Activated CD4-positive, alpha-beta T cell treated with anti-CD3 and anti-CD28 coated beads, Interleukin-2, Interleukin-4, amounts not matched to agents 100 ng/mL and 50 ng/mL, durations not matched to agents 16 hours and 8 hours (primary cell): ENCODE data around the gene SDHAF1.

Experiments used
- DNase-seq: peaks from one replicate; pipeline ENCODE4 v3.0.0-alpha.2; 2020; ENCODE audit warnings: low spot score

The SDHAF1 gene

DNA sequence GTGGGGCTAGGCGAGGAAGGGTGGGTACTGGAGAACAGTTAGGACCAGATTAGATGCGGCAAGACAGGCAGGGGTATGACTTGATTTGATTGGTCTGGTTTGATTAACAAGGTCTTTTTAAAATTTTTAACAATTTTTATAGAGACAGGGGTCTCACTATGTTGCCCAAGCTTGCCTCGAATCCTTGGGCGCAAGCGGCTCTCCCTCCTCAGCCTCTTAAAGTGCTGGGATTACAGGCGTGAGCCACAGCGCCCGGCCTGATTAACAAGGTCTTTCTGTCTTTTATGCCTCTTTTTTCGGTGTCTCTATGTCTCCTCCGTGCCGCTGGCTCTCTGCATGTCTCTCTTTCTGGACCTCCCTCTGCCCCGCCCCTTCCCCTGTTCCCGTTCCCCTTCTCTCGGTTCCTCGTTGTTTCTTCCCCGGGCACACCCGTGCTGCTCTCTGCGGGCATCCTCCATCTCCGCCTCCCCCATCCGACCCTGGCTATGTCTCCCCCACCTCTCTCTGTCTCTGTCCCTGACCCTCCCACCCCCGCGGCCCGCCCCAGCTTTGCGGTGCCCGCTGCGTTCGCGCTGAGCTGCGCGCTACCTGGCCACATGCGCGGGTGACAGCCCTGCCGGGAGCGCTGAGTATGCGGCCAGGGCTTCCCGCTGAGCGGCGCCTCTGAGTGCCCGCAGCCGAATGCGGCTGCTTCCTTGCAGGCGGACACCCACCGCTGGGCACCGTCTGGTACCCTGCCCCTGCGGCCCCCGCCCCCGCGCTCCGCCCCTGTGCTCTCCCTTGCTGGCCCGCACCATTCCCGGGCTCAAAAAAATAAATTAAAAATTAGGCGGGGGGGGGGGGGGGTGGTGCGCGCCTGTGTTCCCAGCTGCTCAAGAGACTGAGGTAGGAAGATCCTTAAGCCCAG, 8.1 kb upstream of the SDHAF1 start:
- DNase-seq, result no peak

DNA sequence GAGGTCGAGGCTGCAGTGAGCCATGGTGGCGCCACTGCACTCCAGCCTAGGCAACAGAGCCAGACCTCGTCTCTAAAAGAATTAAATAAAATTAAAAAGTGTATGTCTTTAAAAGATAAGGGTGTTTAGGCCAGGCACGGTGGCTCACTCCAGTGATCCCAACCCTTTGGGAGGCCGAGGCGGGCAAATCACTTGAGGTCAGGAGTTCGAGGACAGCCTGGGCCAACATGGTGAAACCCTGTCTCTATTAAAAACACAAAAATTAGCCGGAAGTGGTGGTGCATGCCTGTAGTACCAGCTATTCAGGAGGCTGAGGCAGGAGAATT, 7.5 kb upstream of the SDHAF1 start:
- no peak for DNase-seq

DNA sequence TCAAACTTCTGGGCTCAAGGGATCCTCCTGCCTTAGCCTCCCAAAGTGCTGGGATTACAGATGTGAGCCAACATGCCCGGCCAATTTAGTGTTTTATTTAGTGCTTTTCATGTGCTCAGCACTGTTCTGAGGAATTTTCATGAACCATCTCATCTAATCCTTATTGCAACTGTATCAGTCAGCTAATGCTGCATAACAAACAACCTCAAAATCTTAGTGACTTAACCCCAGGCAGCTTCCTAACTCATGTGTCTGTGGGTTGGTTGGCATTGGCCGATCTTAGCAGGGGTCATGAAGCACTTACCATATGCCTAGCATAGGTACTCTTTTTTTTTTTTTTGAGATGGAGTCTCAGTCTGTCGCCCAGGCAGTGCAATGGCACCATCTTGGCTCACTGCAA, 6.2 kb upstream of the SDHAF1 start:
- DNase-seq, result no peak

DNA sequence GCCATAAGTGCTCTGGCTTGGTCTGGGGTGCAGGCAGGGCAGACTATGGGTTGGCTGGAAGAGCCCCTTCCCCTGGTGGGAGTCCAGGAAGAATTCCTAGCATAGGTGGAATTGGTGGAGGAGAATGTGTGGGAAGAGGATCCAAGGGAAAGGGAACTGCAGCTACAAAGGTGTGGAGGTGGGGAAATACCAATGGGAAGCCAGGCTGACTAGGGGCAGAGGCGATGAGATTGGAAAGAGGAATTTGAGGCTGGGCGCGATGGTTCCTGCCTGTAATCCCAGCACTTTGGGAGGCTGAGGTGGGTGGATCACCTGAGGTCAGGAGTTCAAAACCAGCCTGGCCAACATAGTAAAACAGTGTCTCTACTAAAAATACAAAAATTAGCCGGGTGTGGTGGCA, 4.8 kb upstream of the SDHAF1 start:
- no peak for DNase-seq

DNA sequence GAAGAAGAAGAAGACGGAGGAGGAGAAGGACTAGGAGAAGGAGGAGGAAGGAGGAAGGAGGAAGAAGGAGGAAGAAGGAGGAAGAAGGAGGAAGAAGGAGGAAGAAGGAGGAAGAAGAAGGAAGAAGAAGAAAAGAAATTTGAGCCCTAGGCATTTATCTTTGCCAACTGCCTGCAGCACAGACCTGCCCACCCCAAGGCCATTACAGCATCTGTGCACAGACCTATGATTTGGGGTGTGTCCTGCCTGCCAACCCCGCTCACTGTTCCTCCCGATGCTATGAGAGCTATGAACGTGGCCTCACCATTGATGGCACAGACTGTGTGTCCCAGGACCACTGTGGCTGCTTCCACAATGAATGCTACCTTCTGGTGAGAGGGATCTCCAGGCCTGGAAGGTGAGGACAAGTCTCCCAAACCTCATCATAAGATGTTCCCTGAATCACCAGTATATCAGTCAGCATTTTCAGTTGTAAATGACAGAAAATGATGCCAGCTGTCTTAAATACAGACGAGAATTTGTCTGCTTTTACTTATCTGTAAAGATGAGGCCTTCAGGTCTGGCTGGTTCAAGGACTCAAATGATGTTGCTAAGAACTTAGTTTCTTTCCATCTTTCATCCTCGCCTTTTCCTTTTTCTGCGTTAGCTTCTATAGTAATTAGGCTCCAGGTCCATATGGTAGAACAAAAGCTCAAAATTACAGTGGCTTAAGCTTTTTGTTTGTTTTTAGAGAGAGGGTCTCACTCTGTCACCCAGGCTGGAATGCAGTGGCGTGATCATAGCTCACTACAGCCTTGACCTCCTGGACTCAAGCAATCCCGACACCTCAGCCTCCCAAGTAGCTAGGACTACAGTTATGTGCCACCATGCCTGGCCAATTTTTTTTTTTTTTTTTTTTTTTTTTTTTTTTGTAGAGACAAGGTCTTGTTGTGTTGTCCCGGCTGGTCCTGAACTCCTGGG, 3.9 kb upstream of the SDHAF1 start:
- DNase-seq, result no peak

DNA sequence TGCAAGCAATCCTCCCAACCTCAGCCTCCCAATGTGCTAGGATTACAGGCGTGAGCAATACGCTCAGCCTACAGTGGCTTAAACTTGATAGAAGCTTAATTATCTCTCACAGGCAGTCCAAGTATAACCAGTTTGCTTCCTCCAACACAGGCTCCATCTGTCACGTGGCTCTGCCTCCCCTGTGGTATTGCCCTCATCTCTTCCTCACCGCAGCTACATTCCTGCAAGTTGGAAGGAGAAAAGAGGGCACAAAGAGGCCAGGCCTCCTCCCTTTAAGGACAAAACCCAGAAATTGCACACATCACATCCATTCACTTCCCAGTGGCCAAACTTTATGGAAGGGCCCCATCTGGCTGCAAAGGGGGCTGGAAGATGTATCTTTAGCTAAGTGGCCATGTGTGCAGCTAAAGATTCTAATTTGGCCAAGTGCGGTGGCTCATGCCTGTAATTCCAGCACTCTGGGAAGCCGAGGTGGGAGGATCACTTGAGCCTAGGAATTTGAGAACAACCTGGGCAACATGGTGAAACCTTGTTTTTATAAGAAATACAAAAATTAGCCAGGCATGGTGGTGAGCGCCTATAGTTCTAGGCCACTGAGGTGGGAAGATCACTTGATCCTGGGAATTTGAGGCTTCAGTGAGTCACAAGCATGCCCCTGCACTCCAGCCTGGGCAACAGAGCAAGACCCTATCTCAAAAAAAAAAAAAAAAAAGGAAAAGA, 3.1 kb upstream of the SDHAF1 start:
- DNase-seq, result no peak

DNA sequence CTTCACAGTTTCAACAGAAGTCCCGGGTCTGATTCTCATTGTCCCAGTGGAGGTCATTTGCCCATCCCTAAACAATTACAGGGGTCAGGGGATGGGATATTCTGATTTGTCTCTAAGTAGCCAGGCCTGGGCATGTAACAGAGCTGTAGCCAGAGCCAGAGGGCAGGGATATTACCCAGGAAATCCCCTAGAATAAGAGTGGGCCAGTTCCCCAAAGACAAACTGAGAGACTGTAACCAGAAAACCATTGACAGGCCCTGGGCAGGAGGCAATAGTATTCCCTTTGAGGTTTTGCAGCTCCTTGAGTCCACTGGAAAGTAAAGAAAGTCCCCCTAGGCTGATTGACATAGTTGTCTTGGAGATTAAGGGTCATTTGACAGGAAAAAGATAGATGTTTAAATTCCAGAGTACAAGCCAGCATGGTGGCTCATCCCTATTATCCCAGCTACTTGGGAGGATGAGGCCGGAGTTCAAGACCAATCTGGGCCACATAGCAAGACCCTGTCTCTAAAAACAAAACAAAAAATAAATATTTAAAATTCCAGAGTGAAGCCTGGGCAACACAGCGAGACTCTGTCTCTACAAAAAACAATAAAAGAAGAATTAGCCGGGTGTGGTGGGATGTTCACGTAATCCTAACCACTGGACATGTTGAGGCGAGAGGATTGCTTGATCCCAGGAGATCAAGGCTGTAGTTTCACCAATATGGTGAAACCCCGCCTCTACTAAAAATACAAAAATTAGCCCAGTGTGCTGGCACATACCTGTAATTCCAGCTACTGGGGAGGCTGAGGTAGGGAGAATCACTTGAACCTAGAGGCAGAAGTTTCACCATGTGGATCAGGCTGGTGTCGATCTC, 1.9 kb upstream of the SDHAF1 start:
- DNase-seq, result no peak

DNA sequence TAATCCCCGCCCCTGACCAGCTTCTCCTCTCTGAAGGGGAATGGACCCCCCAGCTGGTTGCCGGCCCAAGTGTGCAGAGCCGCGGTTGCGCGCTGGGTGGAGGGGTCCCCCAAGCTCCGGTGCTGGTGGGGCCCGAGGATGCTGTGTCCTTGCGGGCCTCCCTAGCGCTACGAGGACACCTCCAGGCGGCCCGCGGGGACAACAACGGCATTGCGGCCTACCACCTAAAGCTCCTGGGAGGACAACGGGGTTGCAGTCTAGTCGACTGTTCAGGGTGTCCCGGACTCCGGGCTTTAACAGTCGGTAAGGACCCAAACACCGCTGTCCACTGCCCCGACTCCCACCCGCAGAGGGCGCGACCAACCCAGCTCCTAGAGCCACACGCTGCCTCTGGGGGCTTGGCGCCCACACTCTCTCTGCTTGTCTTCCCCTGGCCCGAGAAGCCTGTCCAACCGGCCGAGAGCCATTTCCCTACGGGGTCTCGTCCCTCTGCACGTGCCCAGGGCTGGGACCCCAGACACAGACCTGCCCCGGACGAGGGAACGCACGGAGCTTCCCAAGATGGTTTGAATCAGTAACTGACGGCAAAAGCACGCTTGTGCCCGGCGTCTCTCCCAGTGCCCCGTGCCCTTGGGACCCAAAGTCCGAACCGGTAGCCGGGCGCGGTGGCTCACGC, 927 bp upstream of the SDHAF1 start:
- no peak for DNase-seq

DNA sequence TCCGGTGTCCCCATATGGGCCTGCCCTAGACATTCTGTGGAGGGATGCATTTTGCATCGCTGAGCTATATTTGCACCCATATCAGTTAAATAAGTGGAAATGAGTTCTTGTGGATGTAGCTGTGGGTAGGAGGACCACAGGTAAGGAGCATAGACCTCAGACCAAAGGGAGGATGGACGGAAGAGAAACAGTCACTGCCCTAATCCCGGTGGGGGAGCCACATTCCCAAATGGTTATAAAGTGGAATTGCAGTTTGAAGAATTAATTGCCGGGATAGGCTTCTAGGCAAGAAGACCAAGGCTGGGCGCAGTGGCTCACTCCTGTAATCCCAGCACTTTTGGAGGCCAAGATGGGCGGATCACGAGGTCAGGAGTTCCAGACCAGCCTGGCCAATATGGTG, 1.8 kb downstream of the SDHAF1 start:
- DNase-seq, result no peak

DNA sequence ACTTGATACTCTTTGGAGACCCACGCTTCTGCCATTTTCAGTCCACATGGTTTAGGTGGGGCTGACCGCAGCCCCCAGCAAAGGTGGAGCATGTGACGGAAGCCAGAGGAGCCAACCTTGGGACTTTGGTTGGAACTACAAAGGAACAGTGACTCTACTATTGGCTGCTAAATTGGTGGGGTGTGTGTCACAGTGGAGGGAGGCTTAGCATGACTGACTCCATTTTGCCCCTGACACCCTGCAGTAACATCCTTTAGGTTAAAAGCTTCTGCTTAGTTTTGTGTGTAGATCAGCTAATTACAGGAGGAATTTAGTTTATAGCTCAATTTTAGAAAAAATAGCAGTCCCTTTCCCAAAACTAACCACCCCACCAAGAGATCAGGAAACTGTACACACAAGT, 6.6 kb downstream of the SDHAF1 start:
- no peak for DNase-seq

DNA sequence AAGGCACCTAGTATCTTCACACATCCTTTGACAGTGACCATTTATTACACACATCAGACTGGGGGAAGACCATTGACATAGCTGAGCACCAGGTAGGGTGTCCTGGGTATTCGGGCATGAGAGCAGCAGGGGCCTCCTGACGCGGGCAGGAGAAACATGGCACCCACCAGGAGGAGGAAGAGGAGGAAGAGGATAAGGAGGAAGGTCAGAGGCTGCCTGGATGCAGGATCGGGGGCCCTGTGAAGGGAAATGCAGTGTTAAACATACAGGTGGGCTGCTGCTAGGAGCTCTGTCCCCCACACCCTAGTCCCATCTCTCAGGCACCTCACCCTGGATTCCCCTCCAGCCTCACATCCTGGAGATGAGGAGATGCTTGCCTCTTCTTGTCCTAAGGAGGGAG, 8.3 kb downstream of the SDHAF1 start:
- no peak for DNase-seq

DNA sequence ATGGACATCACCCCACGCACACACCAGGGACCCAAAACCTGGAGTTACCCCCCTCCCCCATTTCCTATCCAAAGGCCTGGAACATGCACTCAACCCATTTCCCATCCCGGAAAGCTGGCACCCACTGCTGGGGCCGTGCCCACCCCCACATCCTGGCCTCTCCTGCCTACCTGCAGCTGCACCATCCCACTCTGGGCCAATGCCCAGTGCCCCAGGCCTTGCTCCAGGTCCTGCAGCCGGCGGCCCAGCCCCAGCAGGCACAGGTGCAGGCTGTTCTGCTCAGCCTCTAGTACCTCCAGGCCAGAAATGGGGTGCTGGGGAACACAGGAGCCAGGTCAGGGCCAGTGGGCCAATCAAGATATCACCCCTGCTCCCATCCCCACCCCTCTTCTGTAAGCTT, 12.0 kb downstream of the SDHAF1 start:
- DNase-seq, result no peak

DNA sequence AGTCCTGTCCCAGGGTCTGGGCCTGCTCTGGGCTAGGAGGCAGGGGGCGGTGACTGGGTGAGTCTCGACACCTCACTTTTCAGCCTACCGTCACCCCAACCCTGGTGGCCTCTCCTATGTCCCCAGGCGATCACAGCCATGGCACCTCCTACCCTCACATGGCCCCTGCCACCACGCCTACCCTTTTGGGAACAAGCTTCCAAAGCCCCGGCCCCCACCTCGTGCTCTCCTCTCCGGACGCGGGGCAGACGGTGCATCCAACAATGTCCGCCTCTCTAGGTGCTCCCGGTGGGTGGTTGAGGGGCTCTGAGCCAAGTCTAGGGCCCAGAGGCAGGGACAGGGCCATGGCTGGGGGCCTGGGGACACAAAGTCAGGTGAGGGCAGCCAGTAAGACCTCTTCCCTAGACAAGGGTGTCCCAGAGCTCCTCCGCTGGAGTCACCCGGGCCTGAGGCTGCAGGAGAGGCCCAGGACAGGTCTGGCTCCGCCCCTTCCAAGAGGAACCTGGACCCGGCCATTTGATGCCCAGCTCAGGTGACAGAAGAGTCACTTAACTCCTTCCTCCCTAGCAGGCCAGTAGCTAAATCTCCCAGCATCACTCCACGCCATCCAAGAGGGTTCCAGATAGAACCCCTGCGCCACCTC, 13.5 kb downstream of the SDHAF1 start, which contains the start of gene SYNE4:
Gene SYNE4 (minus strand): TSS at position 478 of the 643 bp plus-strand sequence. CDS start 132 bp downstream, at position 346.
- DNase-seq, result no peak

DNA sequence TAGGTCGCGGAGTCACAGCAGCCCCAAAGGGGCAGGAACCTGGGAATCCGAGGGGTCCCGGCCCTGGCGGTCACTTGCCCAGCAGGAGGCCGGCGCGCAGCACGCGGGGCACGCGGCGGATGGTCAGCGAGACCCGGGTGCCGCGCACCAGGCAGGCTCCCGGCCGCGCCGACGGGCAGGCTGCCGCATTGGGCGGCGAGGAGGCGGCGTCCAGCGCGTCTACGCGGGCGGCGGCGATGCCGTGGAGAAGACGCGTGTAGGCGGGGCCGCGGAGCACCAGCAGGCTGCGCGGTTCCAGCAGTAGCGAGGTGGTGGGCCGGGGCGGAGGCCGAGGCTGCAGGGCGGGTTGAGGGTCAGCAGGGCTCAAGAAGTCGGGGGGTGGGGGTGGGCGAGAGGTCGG, 14.2 kb downstream of the SDHAF1 start:
- peak; percentile 60 for DNase-seq

DNA sequence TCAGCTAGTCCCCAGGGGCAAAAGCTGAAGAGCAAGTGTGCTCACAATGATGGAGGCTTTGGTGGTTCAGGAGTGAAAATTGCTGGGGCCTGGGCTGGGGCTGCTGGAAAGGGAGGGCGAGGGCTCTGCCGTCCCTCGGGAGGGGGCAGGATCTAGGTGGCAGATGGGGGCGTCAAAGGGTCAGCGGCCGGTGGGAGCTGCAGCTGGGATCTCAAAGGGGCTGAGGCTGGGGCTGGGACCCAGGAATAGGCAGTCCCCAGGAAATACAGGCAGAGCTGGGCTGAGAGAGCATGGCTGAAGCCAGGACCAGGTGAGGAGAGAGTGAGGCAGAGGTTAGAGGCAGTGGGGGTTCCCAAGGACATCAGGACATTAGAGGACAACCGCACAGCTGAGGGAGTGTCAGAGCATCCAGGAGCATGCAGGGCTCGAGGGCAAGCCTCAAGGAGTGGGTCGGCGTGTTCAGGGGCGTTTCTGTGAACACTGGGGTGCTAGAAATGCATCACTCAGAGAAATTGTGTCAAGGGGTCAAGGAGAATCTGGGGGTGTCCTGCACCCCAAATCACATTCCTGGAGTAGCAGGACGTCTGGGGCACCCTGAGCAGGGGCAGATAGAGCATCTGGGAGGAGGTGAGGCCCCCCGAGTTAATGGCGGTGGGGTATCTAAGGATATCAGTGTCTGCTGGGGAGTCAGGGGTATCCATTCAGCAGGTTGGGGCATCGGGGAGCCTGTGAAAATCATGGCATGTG, 14.8 kb downstream of the SDHAF1 start:
- DNase-seq, result no peak

DNA sequence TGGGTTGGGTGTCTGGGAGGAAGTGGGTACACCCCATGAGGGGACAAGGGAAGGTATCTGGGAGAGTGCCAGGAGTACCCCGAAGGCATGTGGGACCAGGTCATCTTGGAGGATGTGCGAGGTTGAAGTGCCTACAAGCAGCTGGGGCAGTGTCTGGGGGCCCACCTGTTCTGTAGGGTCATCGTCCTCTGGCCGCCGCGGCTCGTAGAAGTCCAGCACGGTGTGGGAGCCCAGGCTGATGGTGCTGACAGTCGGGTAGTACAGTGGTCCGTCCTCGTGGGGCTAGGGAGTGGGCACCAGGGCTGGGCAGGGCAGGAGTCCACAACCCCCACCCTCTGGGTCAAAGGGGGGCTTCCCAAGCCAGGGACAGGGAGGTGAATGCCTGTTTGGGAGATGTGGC, 15.4 kb downstream of the SDHAF1 start:
- DNase-seq, result no peak

DNA sequence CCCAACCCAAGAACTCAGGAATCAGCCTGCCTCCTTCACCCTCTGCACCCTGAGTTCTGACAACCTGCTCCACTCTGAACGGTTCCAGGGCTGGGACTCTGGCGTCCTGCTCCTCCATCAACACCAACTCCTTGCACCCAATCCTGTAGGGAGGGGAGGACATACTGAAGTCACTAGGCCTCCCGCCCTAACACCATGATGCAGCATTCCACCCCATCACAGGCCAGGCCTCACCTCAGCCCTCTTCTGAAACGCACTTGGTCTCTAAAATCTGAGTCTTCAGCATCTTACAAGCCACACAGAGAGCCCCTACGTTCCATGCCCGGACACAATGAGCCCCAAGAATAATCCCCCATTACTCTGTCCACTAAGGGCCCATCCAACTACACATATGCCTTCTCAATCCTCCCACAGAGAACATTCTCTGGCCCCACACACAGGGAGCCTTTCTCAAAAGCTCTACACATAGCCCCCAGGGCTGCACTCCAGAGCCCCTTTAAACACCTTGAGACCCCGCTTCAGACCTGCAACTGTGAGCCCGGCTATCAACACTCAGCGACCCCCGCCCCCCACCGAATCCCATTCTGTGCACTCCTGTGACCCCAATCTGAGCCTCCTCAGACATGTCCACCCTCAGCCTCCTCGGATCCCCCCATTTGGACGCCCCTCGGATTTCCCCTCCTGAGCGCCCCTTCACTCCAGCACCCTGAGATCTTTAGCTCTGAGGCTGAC, 18.5 kb downstream of the SDHAF1 start:
- no peak for DNase-seq

DNA sequence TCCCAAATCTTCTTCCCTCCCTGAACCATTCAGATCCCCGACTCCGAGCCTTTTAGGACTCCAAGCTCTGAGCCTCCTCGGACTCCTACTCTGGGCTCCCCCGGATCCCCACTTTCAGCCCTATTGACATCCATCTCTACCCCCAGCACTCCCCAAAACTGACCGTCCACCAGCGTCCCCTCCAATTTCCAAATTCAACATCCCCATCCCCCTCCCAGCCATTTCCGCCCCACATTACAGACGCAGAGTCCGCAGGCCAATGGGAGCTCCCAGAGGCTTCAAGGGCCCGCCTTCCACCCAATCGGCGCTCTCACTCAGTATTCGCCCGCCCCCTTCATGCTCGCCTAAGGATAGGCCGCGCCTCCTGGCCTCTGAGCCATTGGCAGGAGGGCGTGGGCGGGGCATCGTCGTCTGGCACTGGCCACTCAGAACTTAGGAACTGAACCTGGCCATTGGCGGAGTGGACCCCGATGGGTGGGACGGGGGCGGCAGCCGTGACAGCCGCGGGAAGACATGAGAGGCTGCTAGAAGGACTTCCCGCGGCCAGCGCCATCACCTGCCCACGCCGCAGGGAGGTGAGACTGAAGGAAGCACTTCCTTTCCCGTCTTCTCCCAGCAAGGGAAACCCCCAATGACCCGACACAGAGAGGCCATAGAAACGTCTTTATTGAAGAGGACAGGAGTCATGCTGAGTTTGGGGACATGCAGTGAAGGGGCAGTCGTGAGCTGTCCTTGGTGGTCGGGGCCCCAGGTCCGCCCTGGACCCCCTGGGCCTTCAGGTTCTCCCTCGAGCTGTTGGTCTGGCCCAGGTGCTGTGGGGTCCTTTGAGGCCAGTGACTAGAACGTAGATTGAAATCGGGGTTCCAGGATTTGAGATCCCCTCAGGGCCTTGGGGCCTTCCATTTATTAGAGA, 19.3 kb downstream of the SDHAF1 start, which contains the start of gene ALKBH6:
Gene ALKBH6 (minus strand): TSS at position 202 of the 913 bp plus-strand sequence. CDS start 816 bp downstream, outside the sequence.
- DNase-seq, result peak; percentile 100
